ENCODE results near the gene MBNL2.
"Not testable (repeated sequence)": the region's sequence is repeated elsewhere in the genome, so short reads cannot be mapped to it uniquely, and the experiment has no call there.

The MBNL2 gene

GRCh38 chr13:97221989-97222700 is at the start of gene MBNL2:
MBNL2 (plus strand) TSS chr13:97222333; CDS start chr13:97276236, 53,903 bp downstream.
- DNase-seq (ENCODE audit: low read depth), result peak; percentile 76

- DNase-seq (ENCODE audit: low read depth), result no peak
Observed at GRCh38 chr13:97174638-97175037, 47.5 kb upstream of the MBNL2 start.

- DNase-seq (ENCODE audit: low read depth), result no peak
Observed at GRCh38 chr13:97175041-97175440, 47.1 kb upstream of the MBNL2 start.

GRCh38 chr13:97179501-97179900 is 42.6 kb upstream of the MBNL2 start:
- DNase-seq (ENCODE audit: low read depth), result no peak

- DNase-seq (ENCODE audit: low read depth), result no peak
Observed at GRCh38 chr13:97182111-97182890, 39.8 kb upstream of the MBNL2 start.

- DNase-seq (ENCODE audit: low read depth), result no peak
Observed at GRCh38 chr13:97185291-97185690, 36.8 kb upstream of the MBNL2 start.

- no peak for DNase-seq (ENCODE audit: low read depth)
Observed at GRCh38 chr13:97185751-97186150, 36.4 kb upstream of the MBNL2 start.

- DNase-seq (ENCODE audit: low read depth), result no peak
Observed at GRCh38 chr13:97188207-97188606, 33.9 kb upstream of the MBNL2 start.

GRCh38 chr13:97189928-97190327 is 32.2 kb upstream of the MBNL2 start:
- DNase-seq (ENCODE audit: low read depth), result no peak

- DNase-seq (ENCODE audit: low read depth), result no peak
Observed at GRCh38 chr13:97191142-97191541, 31.0 kb upstream of the MBNL2 start.

GRCh38 chr13:97191615-97192014 is 30.5 kb upstream of the MBNL2 start:
- no peak for DNase-seq (ENCODE audit: low read depth)

GRCh38 chr13:97192166-97192565 is 30.0 kb upstream of the MBNL2 start:
- no peak for DNase-seq (ENCODE audit: low read depth)

GRCh38 chr13:97193577-97193976 is 28.6 kb upstream of the MBNL2 start:
- no peak for DNase-seq (ENCODE audit: low read depth)

GRCh38 chr13:97194479-97194878 is 27.7 kb upstream of the MBNL2 start:
- DNase-seq (ENCODE audit: low read depth), result no peak

GRCh38 chr13:97196340-97196739 is 25.8 kb upstream of the MBNL2 start:
- DNase-seq (ENCODE audit: low read depth), result no peak

GRCh38 chr13:97198753-97199152 is 23.4 kb upstream of the MBNL2 start:
- DNase-seq (ENCODE audit: low read depth), result no peak

GRCh38 chr13:97199451-97199850 is 22.7 kb upstream of the MBNL2 start:
- no peak for DNase-seq (ENCODE audit: low read depth)

GRCh38 chr13:97200081-97200942 is 21.8 kb upstream of the MBNL2 start:
- no peak for DNase-seq (ENCODE audit: low read depth)

- no peak for DNase-seq (ENCODE audit: low read depth)
Observed at GRCh38 chr13:97202761-97203160, 19.4 kb upstream of the MBNL2 start.

GRCh38 chr13:97205465-97205864 is 16.7 kb upstream of the MBNL2 start:
- DNase-seq (ENCODE audit: low read depth), result no peak

GRCh38 chr13:97205982-97206381 is 16.2 kb upstream of the MBNL2 start:
- no peak for DNase-seq (ENCODE audit: low read depth)

GRCh38 chr13:97207252-97207651 is 14.9 kb upstream of the MBNL2 start:
- not testable (repeated sequence) for DNase-seq (ENCODE audit: low read depth)

- no peak for DNase-seq (ENCODE audit: low read depth)
Observed at GRCh38 chr13:97211300-97211699, 10.8 kb upstream of the MBNL2 start.
